ENCODE data around the gene HOXB13. TPM values are rescaled to one million over a fixed set of nuclear protein-coding genes. Genes with fewer than 3 reads are reported as not detected.
"Not testable (repeated sequence)": the region's sequence is repeated elsewhere in the genome, so short reads cannot be mapped to it uniquely, and the experiment has no call there.

HOXB13 gene
- total RNA-seq, 1 donor from 2014 or later = not detected

- not testable (repeated sequence) for DNase-seq (ENCODE audit: extremely low read depth, low read depth, low spot score)
These were observed 12.0 kb downstream of the HOXB13 start for GRCh38 chr17:48716549-48716948.

- no peak for DNase-seq (ENCODE audit: extremely low read depth, low read depth, low spot score)
These were observed 12.8 kb downstream of the HOXB13 start for GRCh38 chr17:48715496-48716399.

GRCh38 chr17:48711128-48711527 lies 17.4 kb downstream of the HOXB13 start:
- no peak for DNase-seq (ENCODE audit: extremely low read depth, low read depth, low spot score)

GRCh38 chr17:48704361-48705248 lies 23.9 kb downstream of the HOXB13 start:
- no peak for DNase-seq (ENCODE audit: extremely low read depth, low read depth, low spot score)

- DNase-seq (ENCODE audit: extremely low read depth, low read depth, low spot score) = no peak
These were observed 26.6 kb downstream of the HOXB13 start for GRCh38 chr17:48701864-48702532.

- no peak for DNase-seq (ENCODE audit: extremely low read depth, low read depth, low spot score)
These were observed 35.4 kb downstream of the HOXB13 start for GRCh38 chr17:48693178-48693577.

- DNase-seq (ENCODE audit: extremely low read depth, low read depth, low spot score) = no peak
These were observed 36.5 kb downstream of the HOXB13 start for GRCh38 chr17:48692049-48692448.

GRCh38 chr17:48690655-48691054 lies 37.9 kb downstream of the HOXB13 start:
- no peak for DNase-seq (ENCODE audit: extremely low read depth, low read depth, low spot score)

- DNase-seq (ENCODE audit: extremely low read depth, low read depth, low spot score) = no peak
These were observed 46.9 kb downstream of the HOXB13 start for GRCh38 chr17:48681609-48682008.

- no peak for DNase-seq (ENCODE audit: extremely low read depth, low read depth, low spot score)
These were observed 49.0 kb downstream of the HOXB13 start for GRCh38 chr17:48679385-48680096.

GRCh38 chr17:48678141-48678971 lies 50.2 kb downstream of the HOXB13 start:
- DNase-seq (ENCODE audit: extremely low read depth, low read depth, low spot score) = no peak

GRCh38 chr17:48676963-48677558 lies 51.5 kb downstream of the HOXB13 start:
- DNase-seq (ENCODE audit: extremely low read depth, low read depth, low spot score) = no peak

Other genes with a start within 250 kb of the HOXB13 start
- gene HOXB1, start 197.7 kb downstream of the HOXB13 start, total RNA-seq = not detected in 2 replicates
- 16.6 and 39.7 TPM in 2 replicates for gene HOXB2, start 183.6 kb downstream of the HOXB13 start, total RNA-seq
- gene HOXB4, start 150.4 kb downstream of the HOXB13 start, total RNA-seq = 7.9 and 10.3 TPM in 2 replicates
- gene HOXB3, start 138.5 kb downstream of the HOXB13 start, total RNA-seq = 17.7 and 48.0 TPM in 2 replicates
- gene HOXB5, start 135.0 kb downstream of the HOXB13 start, total RNA-seq = 2.4 and 7.4 TPM in 2 replicates
- gene HOXB6, start 123.8 kb downstream of the HOXB13 start, total RNA-seq = 48.2 and 51.0 TPM in 2 replicates
- gene HOXB7, start 117.7 kb downstream of the HOXB13 start, total RNA-seq = 39.4 and 44.7 TPM in 2 replicates
- 27.0 and 31.7 TPM in 2 replicates for gene HOXB8, start 113.5 kb downstream of the HOXB13 start, total RNA-seq
- 14.5 and 16.7 TPM in 2 replicates for gene HOXB9, start 102.4 kb downstream of the HOXB13 start, total RNA-seq
- not detected in 2 replicates for gene PRAC1, start 6.2 kb downstream of the HOXB13 start, total RNA-seq
- not detected in 2 replicates for gene PRAC2, start 5.6 kb downstream of the HOXB13 start, total RNA-seq
- not detected in 2 replicates for gene TTLL6, start 88.5 kb upstream of the HOXB13 start, total RNA-seq
- 44.4 and 55.5 TPM in 2 replicates for gene CALCOCO2, start 102.3 kb upstream of the HOXB13 start, total RNA-seq
- 81.3 and 127 TPM in 2 replicates for gene ATP5MC1, start 164.0 kb upstream of the HOXB13 start, total RNA-seq
- gene UBE2Z, start 179.7 kb upstream of the HOXB13 start, total RNA-seq = 95.8 and 111 TPM in 2 replicates
- gene SNF8, start 216.1 kb upstream of the HOXB13 start, total RNA-seq = 95.3 and 138 TPM in 2 replicates
- not detected in 2 replicates for gene GIP, start 239.8 kb upstream of the HOXB13 start, total RNA-seq